Lung (tissue), 12 donors: ENCODE data around the gene SLC25A21. TPM values are rescaled to one million over a fixed set of nuclear protein-coding genes. Genes with fewer than 3 reads are reported as not detected.

Experiments
- ATAC-seq: fragments of 200-7000 bp; cut with Tn5 transposase; one replicate; pipeline ENCODE4 v1.9.1; 2020; ENCODE audit warnings: moderate number of reproducible peaks; ENCODE audit not compliant: insufficient read depth, low FRiP score
- DNase-seq, 3 donors: peaks; one replicate each; pipeline ENCODE4 v3.0.0-alpha.2; 2013 to 2017
- H3K27ac ChIP-seq, 2 donors: one replicate each; pipeline ENCODE4 v1.5.1; 2013; ENCODE audit warnings: mild to moderate bottlenecking in 2 of 2, moderate library complexity in 2 of 2, control low read depth in 1 of 2, inconsistent platforms in 1 of 2, low read depth in 1 of 2, low read length in 1 of 2
- H3K27me3 ChIP-seq, 3 donors: one replicate each; pipeline ENCODE4 v1.5.1; 2013; ENCODE audit warnings: low read length in 2 of 3; ENCODE audit not compliant: control insufficient read depth in 3 of 3, insufficient read depth in 3 of 3
- H3K36me3 ChIP-seq, 4 donors: one replicate each; pipeline ENCODE4 v1.5.1; 2013; ENCODE audit warnings: low read length in 4 of 4, mild to moderate bottlenecking in 1 of 4, moderate library complexity in 1 of 4; ENCODE audit not compliant: control insufficient read depth in 4 of 4, insufficient read depth in 4 of 4
- H3K4me1 ChIP-seq, 5 donors: one replicate each; pipeline ENCODE4 v1.5.1; 2013; ENCODE audit warnings: low read length in 5 of 5, mild to moderate bottlenecking in 2 of 5, moderate library complexity in 1 of 5; ENCODE audit not compliant: control insufficient read depth in 5 of 5, insufficient read depth in 5 of 5
- H3K4me3 ChIP-seq: one replicate; pipeline ENCODE4 v1.5.1; 2013; ENCODE audit warnings: mild to moderate bottlenecking, control low read depth, moderate library complexity
- H3K9ac ChIP-seq, 2 donors: one replicate each; pipeline ENCODE4 v1.5.1; 2013; ENCODE audit warnings: low read length in 2 of 2, control low read depth in 1 of 2; ENCODE audit not compliant: insufficient read depth in 1 of 2
- H3K9me3 ChIP-seq, 4 donors: one replicate each; pipeline ENCODE4 v1.5.1; 2013; ENCODE audit warnings: low read length in 3 of 4, mild to moderate bottlenecking in 1 of 4, moderate library complexity in 1 of 4; ENCODE audit not compliant: control insufficient read depth in 4 of 4, insufficient read depth in 3 of 4
- CTCF ChIP-seq: IDR thresholded peaks from 2 replicates; pipeline ENCODE4 v1.5.1; 2012; ENCODE audit warnings: mild to moderate bottlenecking; ENCODE audit errors: control extremely low read depth, extremely low read depth
- WGBS, 2 donors: extraction: QIAGEN DNeasy Blood & Tissue Kit; methylation state at CpG; one replicate each; pipeline ENCODE4 v1.1.7; 2013; 5-methylcytosine and 5-hydroxymethylcytosine counted together
- polyA plus RNA-seq, 2 donors: library from polyadenylated mRNA; stranded (reverse); fragments of 200-250 nt; gene quantifications; one replicate each; pipeline ENCODE4 v1.2.1, GENCODE V29; 2013
- total RNA-seq, 2 donors: library from RNA; depleted of rRNA in 1 of 2; stranded (reverse); fragments of >200 nt in 1 of 2; gene quantifications; one replicate each; pipeline ENCODE4 v1.2.1, GENCODE V29; 2014 to 2021
- donor health status: control.
- donor health status: control.
- donor health status: Bipolar disorder and iron deficiency.
- donor health status: healthy.
- donor health status: DM: yes; HTN: yes; CAD: no.

Gene SLC25A21
- total and polyA plus RNA-seq, 4 donors = 0.23 to 2.6 (median 0.42) TPM

- H3K27ac ChIP-seq = no peak overlapping the region
- whole genome bisulfite sequencing, 2 donors = 91 to 92% methylated on average over 5 of the region's 5 CpGs
Measured at GRCh38 chr14:36948157-36948859, 224.1 kb downstream of the SLC25A21 start.

GRCh38 chr14:36947362-36947761, 225.0 kb downstream of the SLC25A21 start:
- no peak for DNase-seq
- no peak for TF ChIP-seq CTCF
- no peak overlapping the region for H3K4me3 ChIP-seq
- no peak overlapping the region for H3K27ac ChIP-seq
- H3K27me3 ChIP-seq = peaks cover 0 to 15% (median 4%) of the 10 kb centered on the region in 3 donors
- no peak overlapping the region for H3K9ac ChIP-seq
- no peaks in the 10 kb centered on the region for H3K9me3 ChIP-seq
- 87 to 90% methylated on average over 1 of the region's 1 CpG for WGBS, 2 donors
- ATAC-seq = no peak
- H3K4me1 ChIP-seq = no peaks in the 10 kb centered on the region
- H3K36me3 ChIP-seq = no peaks in the 10 kb centered on the region

More at GRCh38 chr14:36948157-36948859, 224.1 kb downstream of the SLC25A21 start:
- peaks cover 0 to 15% (median 4%) of the 10 kb centered on the region in 3 donors for H3K27me3 ChIP-seq
- H3K4me3 ChIP-seq = no peak overlapping the region
- no peak overlapping the region for H3K9ac ChIP-seq
- no peaks in the 10 kb centered on the region for H3K9me3 ChIP-seq
- no peaks in the 10 kb centered on the region for H3K36me3 ChIP-seq
- H3K4me1 ChIP-seq = no peaks in the 10 kb centered on the region
- no peak for ATAC-seq
- no peak for TF ChIP-seq CTCF
- DNase-seq = no peak

- ATAC-seq (no peak), DNase-seq (no peak)
- no peak overlapping the region for H3K4me3 ChIP-seq
- WGBS, 2 donors = 90 to 94% methylated on average over 1 of the region's 1 CpG
- H3K9me3 ChIP-seq = no peaks in the 10 kb centered on the region
- TF ChIP-seq CTCF = no peak
- peaks cover 0 to 15% (median 4%) of the 10 kb centered on the region in 3 donors for H3K27me3 ChIP-seq
- no peaks in the 10 kb centered on the region for H3K36me3 ChIP-seq
- no peak overlapping the region for H3K27ac ChIP-seq
- H3K9ac ChIP-seq = no peak overlapping the region
- no peaks in the 10 kb centered on the region for H3K4me1 ChIP-seq
Measured at GRCh38 chr14:36946872-36947271, 225.5 kb downstream of the SLC25A21 start.
